HPDE6-E6E7 (cell line): Measurements from ENCODE around the gene NDUFAF5.
"Not testable (repeated sequence)": the region's sequence is repeated elsewhere in the genome, so short reads cannot be mapped to it uniquely, and the experiment has no call there.

Experiments
- DNase-seq: peaks from one replicate; pipeline ENCODE4 v3.0.0; 2011; ENCODE audit warnings: missing footprints; ENCODE audit errors: extremely low spot score

The NDUFAF5 gene

GRCh38 chr20:13784893-13785715, at the start of gene NDUFAF5, which contains the start of gene ESF1:
Gene NDUFAF5 (plus strand): TSS chr20:13785028. CDS start chr20:13785069, 41 bp downstream.
Gene ESF1 (minus strand): TSS chr20:13784919. CDS start chr20:13783140, 1,779 bp downstream.
- peak; percentile 97 for DNase-seq

GRCh38 chr20:13735826-13736225, 49.0 kb upstream of the NDUFAF5 start:
- DNase-seq: no peak

GRCh38 chr20:13736436-13737191, 48.2 kb upstream of the NDUFAF5 start:
- no peak for DNase-seq

GRCh38 chr20:13738187-13738586, 46.6 kb upstream of the NDUFAF5 start:
- DNase-seq: not testable (repeated sequence)

GRCh38 chr20:13739731-13740649, 44.8 kb upstream of the NDUFAF5 start:
- DNase-seq: no peak

GRCh38 chr20:13741879-13742278, 42.9 kb upstream of the NDUFAF5 start:
- DNase-seq: no peak

GRCh38 chr20:13744352-13744751, 40.5 kb upstream of the NDUFAF5 start:
- no peak for DNase-seq

GRCh38 chr20:13745784-13746183, 39.0 kb upstream of the NDUFAF5 start:
- no peak for DNase-seq

- no peak for DNase-seq
Measured at GRCh38 chr20:13749811-13750210, 35.0 kb upstream of the NDUFAF5 start.

GRCh38 chr20:13753436-13754036, 31.3 kb upstream of the NDUFAF5 start:
- no peak for DNase-seq

GRCh38 chr20:13755809-13756208, 29.0 kb upstream of the NDUFAF5 start:
- DNase-seq: no peak

- DNase-seq: no peak
Measured at GRCh38 chr20:13756551-13756950, 28.3 kb upstream of the NDUFAF5 start.

GRCh38 chr20:13758884-13759283, 25.9 kb upstream of the NDUFAF5 start:
- no peak for DNase-seq

GRCh38 chr20:13760451-13760946, 24.3 kb upstream of the NDUFAF5 start:
- not testable (repeated sequence) for DNase-seq

GRCh38 chr20:13765299-13765698, 19.5 kb upstream of the NDUFAF5 start:
- no peak for DNase-seq

GRCh38 chr20:13765868-13766416, 18.9 kb upstream of the NDUFAF5 start:
- no peak for DNase-seq

- DNase-seq: no peak
Measured at GRCh38 chr20:13770141-13770540, 14.7 kb upstream of the NDUFAF5 start.

GRCh38 chr20:13771853-13772453, 12.9 kb upstream of the NDUFAF5 start:
- no peak for DNase-seq

GRCh38 chr20:13772529-13772928, 12.3 kb upstream of the NDUFAF5 start:
- no peak for DNase-seq

- DNase-seq: no peak
Measured at GRCh38 chr20:13775867-13776266, 9.0 kb upstream of the NDUFAF5 start.
